ENCODE data around the gene ACOT7.

ACOT7 gene

DNA sequence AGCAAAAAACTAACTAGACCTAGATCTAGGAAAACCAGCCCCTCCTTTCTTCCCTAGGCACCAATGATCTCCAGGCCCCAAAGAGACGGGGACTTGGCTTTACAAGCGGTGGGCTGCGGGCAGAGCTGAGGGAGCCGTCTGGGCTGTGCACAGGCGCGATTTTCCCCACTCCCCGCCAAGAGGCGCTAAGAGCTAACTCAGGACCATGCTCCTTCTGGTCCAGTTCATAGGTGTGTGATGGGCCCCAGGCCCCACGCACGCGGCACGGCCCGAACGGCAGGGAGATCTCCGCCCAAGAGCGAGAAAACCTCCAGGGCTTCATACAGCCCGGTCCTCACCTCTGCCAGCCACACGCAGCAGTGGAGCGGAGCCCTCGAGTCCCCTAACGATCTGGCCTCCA lies 125.2 kb downstream of the ACOT7 start:
- no peak for DNase-seq (ENCODE audit: low read depth)

DNA sequence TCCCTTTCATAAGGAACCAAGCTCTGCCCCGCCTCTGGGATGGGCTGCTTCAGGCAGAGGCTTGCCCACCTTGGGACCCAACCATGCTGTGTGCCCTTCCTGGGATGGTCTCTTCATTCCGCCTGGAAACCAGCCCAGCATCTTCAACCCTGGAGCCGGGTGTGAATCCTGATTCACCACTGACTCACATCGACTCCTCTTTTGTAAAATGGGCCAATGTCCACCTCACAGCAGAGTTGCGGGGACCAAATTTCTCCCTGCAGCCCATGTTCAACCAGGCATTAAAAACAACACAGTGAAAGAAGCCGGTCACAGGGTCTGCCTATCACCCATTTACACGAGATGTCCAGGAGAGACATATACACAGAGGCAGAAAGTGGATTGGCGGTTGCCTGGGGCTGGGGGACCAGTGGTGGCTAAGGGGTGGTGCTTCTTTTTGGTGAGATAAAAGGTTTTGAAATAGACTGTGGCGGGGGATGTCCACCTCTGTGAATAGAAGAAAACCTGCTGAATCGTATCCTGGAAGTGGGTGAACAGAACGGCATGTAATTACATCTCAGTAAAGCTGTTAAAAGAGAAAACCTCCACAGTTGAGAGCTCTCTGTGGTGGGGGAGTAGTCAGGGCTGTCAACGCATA lies 125.8 kb downstream of the ACOT7 start:
- no peak for DNase-seq (ENCODE audit: low read depth)

DNA sequence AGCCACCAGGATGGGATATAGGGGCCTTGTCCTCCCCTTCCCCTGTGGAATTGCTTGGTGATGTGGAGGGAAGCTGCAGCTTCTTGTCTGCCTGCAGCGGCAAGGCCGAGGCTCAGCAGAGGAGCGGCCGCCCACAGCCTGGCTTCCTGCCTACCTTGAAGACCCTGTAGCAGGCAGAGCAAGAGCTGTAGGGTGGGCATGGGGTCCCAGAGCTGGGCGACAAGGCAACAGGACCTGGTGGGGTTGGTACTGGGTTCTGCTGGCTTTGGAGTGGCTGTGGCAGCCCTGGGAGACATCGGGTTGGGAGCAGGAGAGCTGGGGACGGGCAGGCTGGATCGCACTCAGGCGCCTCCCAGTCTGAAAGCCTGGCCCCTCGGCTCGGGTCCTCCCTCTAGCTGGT lies 126.9 kb downstream of the ACOT7 start:
- no peak for DNase-seq (ENCODE audit: low read depth)

DNA sequence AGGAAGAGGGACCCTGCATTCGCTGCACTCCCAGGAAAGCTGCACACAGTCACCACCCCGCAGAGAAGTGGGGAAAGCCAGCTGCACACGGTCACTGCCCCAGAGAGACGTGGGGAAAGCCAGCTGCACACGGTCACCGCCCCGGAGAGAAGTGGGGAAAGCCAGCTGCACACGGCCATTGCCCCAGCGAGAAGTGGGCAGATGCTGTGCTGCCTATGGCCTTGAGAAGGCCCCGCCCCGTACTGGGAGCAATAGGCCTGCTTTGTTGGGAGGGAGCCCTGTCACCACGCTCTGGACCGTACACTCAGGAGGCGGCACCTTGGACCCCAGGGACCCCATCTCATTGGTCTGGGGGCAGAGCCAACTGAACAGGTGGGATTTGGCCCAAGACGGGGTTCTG lies 128.4 kb downstream of the ACOT7 start:
- no peak for DNase-seq (ENCODE audit: low read depth)

DNA sequence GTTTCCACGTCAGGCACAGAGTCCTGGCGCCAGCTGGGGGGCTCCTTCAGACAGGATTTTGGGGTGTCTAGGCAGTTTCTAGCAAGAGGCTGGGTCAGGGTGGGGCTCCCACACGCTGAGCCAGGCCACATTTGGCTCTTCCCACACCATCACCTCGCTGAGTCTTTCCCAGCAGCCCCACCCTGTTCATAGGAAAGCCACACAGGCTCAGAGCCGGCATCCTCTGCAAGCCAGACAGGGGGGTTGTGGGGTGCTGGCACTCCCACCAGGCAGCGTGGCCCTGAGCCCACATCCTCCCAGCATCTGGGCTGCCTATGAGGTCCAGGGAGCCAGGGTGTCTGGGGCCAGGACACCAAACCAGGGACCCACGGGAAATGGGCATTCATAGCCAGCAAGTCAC lies 129.9 kb downstream of the ACOT7 start:
- DNase-seq (ENCODE audit: low read depth): no peak

DNA sequence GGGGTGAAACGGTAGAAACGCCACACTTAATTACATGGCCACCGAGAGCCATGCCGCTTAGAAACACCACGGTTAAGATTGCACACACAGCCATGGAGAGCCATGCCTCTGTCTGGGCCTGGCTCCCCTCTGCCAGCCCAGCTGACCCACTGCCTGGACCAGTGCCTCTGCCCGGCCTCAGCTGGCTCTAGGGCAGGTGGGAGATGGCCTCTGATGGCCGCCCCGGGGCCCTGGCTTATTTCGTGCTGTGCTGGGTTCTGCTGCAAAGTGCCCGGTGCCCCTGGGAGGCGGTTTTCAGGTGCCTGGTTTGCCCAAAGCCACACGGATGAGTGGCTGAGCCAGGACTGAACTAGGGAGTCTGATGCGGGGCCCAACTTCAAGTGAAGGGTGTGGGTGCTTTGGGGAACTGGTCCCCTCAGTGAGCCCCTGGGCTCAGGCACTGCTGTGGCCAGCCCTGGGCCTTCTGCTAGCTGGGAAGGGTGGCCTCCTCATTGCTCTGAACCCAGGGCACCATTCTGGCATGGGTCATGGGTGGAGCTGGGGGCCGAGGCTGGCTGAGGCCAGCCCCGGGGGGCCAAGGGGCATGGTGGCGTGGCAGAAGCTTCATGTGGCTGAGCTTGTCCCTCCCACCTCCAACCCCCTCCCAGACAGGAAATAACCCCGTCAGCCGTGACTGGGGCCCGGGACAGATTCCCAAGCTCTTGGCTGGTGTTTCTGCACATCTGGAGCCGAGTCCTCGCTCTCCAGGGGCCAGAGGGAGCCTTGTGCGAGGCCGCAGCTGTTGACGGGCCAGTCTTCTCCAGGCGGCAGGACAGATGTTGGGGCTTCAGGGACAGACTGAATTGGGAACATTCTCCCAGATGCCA lies 130.8 kb downstream of the ACOT7 start:
- no peak for DNase-seq (ENCODE audit: low read depth)

DNA sequence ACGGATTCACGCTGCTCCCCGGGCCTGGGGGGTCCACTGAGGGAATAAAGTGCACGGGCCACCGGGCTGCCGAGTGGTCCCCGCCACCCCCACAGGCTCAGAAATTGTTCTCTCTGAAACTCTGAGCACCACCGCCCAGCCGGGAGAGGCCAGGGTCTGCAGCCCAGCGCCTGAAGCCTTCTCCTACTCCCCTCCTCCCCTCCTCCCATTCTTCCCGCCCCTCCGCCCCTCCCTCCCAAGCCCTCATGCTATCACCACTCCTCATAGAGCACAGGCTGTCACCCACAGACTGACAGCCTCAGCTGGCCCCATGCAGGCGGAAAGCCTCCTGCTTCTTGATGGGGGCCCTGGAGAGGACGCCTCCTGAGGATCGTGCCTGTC lies 132.0 kb downstream of the ACOT7 start:
- DNase-seq (ENCODE audit: low read depth): no peak

DNA sequence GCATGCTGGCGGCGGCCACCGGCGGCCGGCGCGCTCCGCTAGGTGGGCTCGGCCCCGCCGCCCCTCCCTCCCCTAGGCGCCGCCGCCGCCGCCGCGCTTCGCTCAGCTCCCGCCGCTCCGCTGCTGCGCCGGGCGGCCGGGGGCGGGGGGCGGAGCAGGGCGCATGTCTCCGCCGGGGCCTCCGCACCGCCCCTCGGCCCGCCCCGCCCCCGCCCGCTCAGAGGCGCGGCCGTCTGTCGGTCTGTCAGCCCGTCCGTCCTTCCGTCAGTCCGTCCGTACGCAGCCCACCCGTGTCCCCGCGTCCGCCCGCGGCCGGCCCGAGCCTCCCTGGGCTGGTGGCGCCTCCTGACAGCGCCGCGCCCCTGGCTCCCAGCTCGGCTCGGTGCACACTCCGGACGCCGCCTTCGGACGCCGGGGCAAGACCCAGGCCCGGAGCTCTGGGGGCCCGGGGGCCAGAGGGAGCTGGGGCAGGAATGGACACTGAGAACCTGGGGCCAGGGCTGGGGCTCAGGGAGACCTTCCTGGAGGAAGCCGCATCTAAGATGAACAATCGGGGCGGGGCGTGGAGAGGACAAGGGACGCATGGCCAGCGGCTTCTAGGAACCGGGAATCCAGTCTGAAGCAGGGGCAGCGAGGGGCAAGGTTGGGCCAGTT lies 132.5 kb downstream of the ACOT7 start, which contains the start of gene GPR153:
Gene GPR153, minus strand, starts transcription at position 138 of the 654 bp plus-strand sequence. CDS start 6,193 bp downstream, outside the sequence.
- peak; percentile 49 for DNase-seq (ENCODE audit: low read depth)

DNA sequence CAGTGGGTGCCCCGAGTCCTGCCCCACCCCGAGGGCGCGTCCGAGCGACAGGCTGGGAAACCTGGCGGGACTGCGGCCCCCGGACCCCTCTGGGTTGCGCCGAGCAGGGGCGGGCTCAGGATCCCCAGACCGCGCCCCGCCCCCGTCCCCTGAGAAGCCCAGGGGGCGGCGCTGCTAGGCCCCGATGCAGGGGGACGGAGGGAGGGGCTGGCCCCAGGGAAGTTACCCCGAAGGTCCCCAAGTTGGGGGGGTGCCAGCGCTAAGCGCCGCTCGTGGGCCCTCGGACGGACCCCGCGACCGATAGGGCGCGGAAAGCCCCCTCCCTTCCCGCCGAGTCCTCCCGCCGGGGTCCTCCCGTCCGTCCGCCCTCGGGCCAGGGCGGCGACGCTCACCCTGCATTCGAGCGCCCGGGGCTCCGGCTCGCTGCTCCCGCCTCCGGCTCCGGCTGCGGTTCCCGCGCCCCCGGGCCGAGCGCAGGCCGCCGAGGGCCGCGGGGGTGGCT lies 133.1 kb downstream of the ACOT7 start:
- DNase-seq (ENCODE audit: low read depth): peak; percentile 27

DNA sequence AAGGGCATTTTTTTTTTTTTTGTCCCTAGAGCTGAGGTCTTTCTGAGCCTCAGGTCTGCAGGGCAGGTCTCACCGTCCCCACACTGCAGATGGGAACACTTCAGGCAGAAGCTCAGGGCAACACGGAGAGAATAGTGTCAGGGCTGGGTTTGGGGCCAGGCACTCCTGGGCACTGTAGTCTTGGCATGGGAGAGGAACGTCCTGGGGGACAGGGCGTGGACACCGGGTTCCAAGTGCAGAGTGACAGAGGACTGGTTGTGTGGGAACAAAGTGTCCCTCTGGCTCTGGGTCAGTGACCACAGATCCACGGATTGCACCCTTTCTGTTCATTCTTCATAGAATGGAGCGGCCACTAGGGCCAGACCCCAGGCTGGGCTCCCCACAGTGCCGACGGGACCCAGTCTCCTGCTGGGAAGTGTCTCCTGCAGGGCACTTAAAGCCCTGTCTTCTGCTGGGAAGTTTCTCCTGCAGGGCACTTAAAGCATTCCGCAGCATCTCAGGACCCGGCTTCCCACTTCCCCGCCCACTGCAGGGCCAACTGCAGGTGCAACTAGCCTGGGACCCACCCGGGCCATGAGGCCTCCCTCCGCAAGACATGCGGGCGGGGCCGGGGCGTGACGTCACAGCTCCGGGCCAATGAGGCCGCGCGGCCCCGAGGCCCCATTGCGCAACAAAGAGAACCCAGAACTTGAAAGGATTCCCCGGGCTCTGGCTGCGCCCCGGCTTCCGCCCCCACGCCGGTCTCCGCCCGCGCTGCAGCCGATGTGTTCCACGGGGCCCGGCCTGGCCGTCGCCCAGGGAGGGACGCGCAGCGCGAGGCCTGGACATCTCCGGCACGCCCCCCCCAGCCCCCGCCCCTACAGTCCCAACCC lies 133.8 kb downstream of the ACOT7 start:
- peak; percentile 69 for DNase-seq (ENCODE audit: low read depth)

DNA sequence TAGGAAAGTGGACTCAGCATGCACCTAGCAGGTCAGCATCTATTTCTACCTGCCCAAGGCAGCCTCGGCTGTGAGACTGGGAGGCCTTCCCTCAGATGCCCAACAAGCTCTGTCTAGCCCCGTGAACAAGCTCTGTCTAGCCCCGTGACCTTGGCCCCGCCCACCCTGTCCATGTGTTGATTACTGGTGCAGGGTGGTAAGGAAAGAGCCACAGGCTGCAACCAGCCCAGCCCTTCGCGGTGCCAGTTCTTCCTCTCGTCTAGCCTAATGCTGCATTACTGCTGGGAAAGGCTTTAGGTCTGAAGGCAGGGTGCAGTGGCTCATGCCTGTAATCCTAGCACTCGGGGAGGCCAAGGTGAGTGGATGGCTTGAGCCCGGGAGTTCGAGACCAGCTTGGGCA lies 134.9 kb downstream of the ACOT7 start:
- DNase-seq (ENCODE audit: low read depth): no peak

DNA sequence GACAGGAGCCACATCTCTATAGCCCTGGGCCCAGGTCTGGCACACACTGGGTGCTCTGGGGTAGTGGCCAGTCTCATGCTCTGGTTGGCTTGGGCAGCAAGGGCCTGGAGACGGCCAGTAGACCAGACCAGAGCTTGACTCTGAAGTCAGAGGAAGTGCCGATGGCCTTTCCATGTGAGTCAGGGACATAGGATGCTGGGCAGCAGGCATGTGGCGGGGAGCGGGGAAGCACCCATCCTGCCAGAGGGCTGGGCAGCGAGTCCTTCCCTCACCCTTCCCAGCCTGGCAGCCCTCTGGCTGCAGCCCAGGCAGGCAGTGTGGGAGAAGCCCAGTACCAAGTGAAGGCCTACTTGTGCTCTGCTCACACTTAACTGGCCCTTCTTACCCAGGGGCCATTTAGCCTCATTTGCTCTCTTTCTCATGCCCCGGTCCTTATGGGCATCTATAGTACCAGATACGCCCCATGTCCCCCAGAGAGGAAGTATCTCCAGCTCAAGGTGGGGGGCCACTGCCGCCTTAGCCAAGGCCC lies 136.0 kb downstream of the ACOT7 start:
- DNase-seq (ENCODE audit: low read depth): no peak

DNA sequence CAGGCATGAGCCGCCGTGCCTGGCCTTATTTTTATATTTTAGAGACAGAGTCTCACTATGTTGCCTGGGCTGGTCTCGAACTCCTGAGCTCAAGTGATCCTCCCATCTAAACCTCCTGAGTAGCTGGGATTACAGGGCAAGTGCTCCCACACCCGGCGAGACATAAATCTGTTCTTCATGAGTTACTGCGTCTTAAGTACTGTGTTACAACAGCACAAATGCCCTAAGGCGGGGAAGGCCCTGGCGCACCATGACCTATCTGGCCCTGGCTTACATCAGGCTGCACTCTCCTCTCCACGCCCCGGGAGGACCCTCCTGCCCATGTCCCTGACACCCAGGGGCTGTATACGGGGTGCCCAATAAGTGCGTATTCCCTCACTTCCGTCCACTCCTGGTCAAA lies 136.9 kb downstream of the ACOT7 start:
- DNase-seq (ENCODE audit: low read depth): no peak

DNA sequence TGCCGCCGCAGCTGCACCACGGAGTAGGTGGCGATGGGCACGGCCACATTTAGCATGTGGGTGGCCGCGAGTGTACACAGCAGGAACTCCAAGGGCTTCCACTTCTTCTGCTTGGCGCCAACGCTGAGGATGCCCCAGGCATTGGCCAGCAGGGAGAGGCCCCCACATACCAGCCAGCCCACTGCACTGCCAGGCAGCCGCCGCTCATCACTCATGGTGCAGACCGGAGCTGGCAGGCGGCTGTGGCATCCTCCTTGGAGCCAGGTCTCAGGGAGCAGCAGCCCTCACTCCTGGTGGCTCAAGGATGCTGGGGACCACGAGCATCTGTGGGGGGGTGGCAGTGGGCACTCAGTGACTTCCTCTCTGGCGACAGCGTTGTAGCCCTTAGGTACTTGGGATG lies 138.9 kb downstream of the ACOT7 start:
- no peak for DNase-seq (ENCODE audit: low read depth)

DNA sequence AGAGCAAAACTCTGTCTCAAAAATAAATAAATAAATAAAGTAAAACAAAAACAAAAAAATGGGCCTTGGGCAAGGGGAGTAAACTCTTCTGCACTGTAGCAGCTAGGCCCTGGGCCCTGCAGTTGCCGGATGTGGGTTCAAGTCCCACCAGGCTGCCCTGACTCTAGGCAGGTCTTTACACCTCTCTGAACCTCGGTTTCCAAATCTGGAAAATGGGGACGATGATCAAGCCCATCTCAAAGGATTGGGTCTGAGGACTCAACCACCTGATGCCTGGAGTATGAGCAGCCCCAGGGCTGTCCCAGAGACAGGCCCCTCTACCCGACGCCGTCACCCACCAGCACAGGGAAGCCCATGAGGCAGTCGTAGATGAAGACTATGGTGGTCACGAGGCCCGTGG lies 140.2 kb downstream of the ACOT7 start:
- no peak for DNase-seq (ENCODE audit: low read depth)

DNA sequence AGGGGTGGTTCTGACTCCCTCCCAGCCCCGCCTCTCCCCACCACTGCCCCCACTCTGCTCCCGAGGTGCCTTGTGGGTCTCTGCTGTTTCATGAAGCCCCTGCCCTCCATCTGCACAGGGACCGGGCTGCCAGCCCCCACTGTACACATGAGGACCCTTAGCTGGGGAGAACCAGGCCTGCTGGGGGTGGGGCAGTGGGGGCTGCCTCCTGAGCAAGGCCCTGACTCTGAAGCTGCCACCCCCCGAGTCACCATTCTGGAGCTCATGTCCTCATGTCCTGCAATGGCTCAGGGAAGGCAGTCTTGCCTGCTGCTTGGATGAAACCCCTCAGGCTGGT lies 141.2 kb downstream of the ACOT7 start:
- no peak for DNase-seq (ENCODE audit: low read depth)

DNA sequence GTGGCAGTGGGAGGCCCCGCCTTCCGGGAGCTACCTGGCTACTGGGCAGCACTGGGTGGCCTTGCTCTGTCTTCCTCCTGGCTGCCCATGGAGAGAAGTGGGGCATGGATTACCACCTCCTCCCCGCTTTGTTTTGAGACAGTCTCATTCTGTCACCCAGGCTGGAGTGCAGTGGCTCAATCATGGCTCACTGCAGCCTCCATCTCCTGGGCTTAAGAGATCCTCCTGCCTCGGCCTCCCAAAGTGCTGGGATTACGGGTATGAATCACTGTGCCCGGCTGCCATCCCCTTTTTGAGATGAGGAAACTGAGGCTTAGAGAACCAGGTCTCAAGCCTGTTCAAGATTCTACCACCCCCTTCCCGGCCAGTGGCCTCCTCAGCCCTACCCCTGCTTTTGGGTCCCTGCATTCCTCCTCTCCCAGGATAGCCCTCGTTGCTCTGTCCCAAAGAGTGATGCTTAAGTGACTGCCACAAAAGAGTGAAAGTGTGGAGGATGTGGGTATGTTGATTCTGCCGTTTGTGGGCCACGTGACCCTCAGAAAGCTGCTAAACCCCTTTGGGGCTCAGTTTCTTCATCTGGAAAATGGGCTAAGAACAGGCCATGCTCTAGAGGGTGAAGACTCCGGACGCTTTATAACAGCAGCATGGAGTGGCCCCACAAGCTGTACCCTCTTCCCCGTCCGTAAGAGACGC lies 141.7 kb downstream of the ACOT7 start:
- no peak for DNase-seq (ENCODE audit: low read depth)

DNA sequence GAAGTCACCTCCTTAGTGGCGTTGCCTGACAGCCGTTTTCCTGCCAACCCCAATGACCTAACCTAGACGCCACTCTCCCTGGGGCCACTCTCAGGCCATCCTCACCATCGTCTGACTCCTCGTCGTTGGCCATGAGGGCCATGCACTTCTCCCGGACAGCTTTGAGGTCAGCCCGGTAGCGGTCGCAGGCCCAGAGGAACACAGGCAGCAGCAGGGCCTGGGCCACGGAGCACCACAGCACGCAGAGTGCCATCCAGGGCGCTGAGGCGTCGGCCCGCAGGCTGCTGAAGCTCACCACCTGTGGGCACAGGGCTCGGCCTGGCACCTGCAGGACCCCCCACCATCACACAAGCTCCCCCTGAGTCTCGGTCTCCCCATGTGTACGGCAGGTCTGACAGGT lies 142.3 kb downstream of the ACOT7 start:
- DNase-seq (ENCODE audit: low read depth): no peak

DNA sequence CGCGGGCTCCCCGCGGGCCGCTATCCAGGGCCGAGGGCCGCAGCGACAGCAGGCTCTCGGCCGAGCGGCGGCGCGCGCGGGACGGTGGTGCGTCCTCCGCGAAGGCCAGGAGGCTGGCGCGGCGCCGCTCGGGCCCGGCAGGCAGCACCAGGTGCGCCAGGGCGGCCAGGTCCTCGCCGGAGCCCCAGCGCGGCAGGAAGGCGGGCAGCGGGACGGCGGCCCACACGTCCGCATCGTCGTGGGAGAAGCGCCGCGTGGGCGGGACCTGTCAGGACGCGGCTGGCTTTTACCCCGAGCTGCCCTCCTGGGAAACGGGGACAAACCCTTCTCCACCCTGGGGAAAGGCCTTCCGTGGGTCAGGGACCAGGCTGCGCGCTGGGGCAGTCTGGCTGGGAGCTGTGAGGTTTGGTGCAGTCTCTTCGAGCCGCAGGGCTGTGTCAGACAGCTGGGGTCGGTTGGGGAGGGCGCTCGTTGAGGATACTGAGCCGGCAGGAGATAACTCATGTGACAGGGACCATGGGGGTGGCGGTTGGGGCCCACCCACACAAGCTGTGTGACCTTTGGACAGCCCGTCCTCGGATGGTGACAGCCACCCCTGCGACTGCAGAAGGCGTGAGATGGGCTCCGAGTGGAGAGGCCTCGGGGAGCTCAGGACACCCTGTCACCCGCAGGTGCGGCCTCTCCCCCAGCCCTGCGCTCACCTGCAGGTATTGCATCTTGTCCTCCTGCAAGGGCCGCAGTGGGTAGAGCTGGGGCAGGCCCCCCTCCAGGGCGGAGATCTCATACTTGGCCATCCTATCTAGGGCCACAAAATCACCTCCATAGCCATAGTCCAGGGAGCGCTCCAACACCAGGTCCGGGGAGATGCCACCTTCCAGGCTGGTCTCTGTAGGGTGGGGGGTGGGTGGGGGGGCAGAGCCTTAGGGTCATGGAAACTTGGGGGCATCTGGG lies 143.6 kb downstream of the ACOT7 start:
- no peak for DNase-seq (ENCODE audit: low read depth)

All from stimulated activated CD8-positive, alpha-beta memory T cell treated with anti-CD3 and anti-CD28 coated beads, Interleukin-12 subunit alpha, Interleukin-12 subunit beta, amount 100 ng/mL, for 4 hours (primary cell).